Measurements from ENCODE around the gene SPON2. TPM values are rescaled to one million over a fixed set of nuclear protein-coding genes. Genes with fewer than 3 reads are reported as not detected.
A peak's percentile ranks its signal among the peaks of the same experiment; 100 is the strongest.

SPON2 gene
- 0.26 and 0.76 TPM in 2 replicates for total RNA-seq

DNA sequence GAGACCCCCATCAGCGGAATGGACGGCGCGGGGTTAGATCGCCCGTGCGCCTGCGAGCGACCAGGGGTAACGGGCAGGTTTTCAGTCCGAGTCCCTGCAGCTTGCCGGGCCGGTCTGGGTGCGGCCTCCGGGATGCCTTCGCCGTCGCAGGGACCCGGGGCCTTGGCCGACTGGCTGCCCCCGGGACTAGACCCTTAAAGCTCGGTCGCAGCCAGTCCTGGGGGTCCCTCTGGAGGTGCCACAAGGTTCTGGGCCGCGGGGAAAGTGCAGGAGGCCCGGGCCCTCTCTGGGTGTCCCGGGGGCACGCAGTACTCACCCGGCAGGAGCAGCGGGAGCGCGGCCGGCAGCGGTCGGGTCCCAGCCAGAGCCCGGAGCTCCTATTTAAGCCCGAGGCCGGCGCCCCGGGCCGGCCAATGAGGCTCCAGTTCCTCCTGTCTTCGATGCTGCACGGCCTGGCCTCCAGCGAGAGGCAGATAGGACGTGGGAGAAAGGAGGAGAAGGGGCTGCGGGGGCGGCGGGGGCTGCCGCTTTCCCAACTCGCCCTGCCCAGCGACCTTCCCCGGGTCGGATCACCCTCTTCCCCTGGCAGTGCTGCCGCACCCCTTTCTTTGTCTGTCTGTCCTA, at the start of gene SPON2:
TSS of gene SPON2 (minus strand) at position 356 of the 624 bp plus-strand sequence.
- DNase-seq (ENCODE audit: low read depth in 2 of 2), result no peak

DNA sequence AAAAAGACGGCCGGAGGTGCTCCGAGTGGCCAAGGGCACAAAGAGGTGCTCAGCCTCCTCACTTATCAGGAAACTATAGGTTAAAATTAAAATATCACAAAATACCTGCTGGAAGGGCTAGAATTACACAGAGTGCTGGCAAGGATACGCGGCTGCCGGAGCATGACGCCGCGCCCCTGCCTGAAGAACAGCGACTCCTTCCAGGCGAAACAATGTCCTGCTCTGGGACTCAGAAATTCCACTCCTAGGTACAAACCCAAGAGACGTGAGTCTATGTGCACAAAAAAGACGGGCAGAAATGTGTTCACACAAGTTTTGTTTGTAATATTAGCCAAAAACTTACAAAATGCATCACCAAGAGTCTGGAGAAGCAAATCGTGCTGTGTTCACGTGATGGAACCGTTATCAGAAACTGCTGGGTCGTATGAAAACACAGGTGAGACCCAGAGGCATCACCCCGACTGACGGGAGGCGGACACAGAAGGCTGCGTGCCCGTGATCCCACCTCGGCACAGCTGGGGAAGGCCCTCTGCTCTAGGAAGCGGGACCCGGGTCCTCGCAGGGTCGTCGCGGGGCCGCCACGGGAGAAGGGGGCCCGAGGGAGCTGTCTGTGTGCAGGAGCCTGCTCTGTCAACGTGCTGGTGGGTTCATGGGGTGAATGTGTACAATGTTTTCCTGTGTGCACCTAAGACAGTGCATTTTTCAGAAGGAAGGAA, 48.9 kb upstream of the SPON2 start:
- no peak for DNase-seq (ENCODE audit: low read depth in 2 of 2)

DNA sequence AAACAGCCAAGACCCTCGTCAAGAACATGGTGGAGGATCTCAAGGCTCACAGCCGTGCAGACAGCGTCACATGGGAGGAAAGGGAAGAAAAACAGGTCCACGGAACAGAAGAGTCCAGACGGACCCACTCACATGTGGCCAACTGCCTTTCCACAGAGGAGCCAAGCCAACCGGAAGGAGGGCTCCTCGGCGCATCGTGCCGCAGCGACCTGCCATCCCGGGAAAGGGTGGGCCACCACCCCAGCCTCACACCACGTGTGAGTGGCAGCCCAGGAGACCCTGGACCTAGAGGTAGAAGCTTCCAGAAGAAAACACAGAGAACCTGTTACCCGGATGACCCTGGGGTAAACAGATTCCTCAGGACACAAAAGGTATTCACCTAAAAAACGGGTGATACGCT, 48.2 kb upstream of the SPON2 start:
- DNase-seq (ENCODE audit: low read depth in 2 of 2), result no peak

DNA sequence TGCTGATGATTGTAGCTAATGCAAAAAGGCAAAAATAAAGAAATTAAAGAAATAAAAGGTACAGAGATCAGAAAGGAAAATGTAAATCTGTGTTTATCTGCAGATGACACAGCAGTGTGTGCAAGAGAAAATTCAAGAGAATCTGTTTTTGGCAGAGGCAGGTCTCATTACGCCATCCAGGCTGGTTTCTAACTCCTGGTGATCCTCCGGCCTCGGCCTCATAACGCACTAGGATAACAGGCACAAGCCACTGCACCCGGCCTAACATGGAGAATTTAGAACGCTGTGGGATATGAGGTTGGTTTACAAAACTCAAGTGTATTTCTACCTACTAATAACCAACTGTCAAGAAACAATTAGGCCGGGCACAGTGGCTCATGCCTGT, 47.2 kb upstream of the SPON2 start:
- DNase-seq (ENCODE audit: low read depth in 2 of 2), result no peak

DNA sequence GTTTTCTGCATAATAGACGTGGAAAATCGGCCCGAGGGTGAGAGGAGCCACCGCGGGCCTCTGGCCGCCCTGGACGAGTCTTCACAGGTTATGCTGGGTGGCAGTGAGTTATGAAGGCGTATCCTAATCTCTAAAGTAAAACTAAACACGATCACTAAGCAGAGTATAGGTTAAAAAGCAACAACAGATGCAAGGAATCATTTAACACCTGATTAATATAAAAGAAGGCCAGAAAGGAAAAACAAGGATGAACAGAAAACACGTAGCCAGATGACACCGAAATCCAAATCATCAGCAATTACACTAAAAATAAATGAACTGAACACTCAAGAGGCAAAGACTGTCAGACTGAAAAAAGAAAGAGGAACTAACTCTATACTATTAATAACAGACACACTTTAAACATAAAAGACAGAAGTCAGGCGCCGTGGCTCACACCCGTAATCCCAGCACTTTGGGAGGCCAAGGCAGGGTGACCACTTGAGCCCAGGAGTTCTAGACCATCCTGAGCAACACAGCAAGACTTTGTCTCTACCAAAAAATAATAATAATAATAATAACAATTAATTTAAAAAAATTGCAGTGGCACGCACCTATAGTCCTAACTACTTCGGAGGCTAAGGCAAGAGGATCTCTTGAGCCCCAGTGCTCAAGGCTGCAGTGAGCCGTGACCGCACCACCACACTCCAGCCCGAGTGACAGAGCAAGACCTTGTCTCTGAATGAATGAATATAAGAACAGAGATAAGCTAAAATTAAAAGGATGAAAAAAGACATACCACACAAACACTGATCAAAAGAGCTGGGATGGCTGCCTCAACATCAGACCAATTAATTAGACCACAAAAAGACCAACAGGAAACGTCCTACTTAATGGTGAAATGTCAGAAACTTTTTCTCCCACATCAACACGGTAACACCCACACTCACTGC, 46.5 kb upstream of the SPON2 start:
- DNase-seq (ENCODE audit: low read depth in 2 of 2), result no peak

DNA sequence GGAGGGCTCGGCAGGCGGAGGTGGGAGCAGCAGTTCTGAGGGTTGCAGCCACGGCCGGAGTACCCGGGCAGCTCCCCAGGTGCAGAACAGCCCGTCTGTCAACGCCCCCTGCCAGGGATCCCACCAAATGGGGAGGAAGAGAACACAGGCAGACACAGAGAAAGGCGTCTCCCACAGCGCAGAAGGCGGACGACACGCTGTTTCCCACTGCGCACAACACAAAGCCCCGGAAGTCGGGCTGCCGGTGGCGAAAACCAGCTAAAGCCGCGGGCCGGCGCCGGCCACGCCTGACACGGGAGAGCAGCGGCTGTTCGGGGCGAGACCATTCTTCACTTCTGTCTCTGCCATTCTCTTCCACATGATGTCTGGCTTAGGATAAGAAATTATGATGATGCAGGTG, 45.0 kb upstream of the SPON2 start:
- no peak for DNase-seq (ENCODE audit: low read depth in 2 of 2)

DNA sequence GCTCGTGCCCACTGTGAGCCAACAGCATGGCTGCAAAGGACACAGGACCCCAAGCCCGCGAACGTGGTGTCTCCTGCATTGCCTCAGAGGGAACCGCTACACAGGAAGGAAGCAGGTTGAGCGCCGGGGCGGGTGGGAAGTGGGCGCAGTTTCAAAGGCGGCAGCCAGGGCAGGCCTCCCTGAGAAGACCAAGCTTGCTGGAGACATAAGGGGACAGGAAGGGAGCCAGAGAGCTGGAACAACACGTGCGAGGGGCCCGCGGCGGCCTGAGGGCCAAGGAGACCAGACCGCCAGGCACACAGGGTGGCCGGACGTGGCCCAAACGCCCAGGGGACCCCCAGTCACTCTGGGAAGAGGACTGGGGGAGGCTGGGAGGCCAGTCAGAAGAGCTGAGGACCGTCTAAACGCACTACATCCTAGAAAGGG, 44.5 kb upstream of the SPON2 start:
- DNase-seq (ENCODE audit: low read depth in 2 of 2), result peak in 1 of 2 donors; percentile 50

DNA sequence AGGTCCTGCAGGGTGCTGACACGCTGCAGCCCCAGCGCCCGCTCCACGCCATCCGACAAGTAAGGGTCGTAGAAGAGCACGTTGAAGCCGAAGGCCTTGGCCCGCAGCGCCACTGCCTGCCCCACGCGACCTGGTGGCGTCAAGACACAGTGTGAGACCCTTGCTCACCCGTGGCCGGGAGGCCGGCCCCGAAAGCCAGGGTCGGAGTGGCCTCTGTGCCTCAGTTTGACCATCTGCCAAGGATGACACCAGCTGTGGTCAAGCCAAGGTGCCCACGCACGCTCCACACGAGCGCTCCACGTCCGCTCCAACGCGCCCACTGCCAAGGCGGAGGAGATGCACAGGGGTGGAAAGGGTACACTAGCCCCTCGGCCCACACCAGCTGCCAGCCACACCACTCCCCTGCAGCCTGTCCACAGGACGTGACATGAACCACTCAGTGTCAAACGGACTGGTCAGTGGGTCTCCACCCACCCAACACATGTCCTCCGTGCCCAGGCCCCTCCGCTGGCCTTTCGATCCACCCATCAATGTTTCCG, 43.8 kb upstream of the SPON2 start:
- no peak for DNase-seq (ENCODE audit: low read depth in 2 of 2)

DNA sequence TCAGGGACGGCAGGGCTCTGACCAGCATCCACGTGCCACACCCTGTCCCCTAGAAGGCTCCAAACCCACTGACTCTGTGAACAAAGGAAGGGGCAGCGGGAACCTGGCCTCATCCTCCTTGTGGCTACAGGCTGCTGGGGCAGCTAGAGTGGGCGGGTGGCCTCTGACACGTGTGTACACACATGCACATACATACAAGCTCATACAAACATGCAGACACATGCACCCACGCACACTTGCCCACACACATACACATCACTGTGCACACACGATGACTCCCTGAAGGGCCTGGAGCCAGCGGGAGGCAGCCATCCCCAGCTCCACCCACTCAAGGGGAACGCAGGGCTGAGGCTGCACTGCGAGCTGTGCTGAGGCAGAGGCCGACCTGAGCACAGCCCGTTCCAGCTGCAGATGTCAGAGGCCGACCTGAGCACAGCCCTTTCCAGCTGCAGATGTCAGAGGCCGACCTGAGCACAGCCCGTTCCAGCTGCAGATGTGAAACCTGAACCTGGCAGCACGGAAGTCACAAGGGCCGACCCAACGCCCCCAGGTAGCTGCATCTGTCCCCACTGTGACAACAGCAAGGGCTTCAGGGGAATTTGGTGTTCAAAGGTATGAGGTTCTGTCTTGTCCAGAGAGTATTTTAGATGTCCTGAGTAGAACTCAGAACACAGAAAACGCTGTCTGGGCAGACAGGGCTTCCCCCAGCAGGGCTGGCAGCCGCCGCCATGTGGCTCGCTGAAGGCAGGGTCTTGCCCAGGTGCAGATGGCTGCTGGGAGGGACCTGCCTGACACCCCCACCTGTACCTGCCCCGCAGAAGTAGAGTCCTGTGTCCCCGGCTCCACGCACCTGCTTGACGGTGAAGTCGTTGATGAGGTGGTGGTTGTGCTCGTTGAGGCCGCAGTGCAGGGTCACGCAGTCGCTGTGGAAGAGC, 43.0 kb upstream of the SPON2 start:
- DNase-seq (ENCODE audit: low read depth in 2 of 2), result no peak

DNA sequence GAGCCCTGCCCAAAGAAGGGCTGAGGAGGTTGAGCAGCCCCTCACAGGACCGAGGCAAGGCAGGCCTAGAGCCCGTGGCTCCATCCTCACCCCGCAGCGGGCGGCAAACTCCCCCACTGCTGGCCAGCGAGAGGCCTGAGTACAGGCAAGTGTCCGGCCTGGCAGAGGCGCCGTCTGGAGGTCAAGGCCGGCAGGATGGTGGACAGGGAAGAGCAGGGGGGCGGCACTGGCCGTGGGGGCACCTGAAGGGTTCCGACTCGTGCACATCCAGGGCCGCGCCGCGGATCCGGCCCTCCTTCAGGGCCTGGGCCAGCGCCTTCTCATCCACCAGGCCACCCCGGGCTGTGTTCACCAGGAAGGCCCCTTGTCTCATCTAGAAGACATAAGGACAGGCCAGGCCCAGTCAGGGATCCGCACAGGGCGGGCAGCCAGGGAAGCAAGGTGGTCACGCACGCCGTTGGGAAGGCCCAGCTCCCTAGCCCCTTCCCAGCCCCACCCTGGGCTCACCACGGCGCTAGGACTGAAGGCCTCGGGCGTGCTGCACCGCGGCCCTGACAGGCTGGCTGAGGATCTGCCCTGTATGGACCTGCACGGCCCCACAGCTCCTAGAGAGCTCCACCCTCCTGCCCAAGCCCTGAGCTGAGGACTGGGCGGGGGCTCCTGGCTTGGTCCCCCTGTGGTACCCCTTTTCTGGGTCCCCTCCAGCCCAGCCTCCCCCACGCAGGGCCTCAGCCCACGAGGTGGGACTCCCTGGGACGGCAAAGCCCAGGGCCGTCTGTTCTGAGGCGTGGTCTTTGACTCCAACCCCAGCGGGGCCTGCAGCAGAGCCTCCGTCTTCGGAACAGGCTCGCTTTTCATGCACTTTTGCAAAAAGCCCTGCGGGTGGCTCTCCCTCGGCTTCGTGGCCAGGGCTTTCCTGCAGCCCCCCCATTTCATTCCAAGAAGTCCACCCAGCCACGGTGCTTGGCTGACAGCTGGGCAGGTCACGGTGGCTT, 42.0 kb upstream of the SPON2 start:
- no peak for DNase-seq (ENCODE audit: low read depth in 2 of 2)

DNA sequence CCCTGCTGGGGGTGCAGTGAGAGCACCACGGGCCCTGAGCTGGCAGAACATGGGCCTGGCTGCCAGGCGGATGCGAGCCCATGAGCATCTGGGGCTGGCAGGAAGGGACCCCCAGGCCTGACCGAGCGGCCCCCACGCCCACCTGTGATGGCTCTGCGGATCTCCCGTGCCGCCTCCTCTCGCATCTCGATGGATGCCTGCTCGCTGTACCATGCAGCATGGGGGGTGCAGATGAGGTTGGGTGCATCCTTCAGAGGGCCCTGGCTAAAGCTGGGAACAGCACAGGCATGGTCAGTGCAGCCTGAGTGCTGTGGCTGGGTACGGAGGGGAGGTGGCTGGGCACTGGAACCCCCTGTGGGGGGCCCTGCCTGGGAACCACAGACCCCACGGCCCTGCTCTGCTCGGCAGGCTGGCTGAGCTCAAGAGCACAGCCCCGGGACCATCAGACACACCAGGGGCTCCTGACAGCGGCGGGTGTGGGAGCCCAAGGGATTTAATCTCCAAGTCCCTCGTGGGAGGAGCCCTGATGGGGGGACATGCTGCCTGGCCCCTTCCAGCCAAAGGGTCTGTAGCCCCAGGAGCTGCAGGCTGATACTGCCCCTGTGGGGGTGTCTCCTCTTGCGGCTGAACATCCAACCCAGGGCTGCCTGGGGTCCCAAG, 41.1 kb upstream of the SPON2 start:
- no peak for DNase-seq (ENCODE audit: low read depth in 2 of 2)

DNA sequence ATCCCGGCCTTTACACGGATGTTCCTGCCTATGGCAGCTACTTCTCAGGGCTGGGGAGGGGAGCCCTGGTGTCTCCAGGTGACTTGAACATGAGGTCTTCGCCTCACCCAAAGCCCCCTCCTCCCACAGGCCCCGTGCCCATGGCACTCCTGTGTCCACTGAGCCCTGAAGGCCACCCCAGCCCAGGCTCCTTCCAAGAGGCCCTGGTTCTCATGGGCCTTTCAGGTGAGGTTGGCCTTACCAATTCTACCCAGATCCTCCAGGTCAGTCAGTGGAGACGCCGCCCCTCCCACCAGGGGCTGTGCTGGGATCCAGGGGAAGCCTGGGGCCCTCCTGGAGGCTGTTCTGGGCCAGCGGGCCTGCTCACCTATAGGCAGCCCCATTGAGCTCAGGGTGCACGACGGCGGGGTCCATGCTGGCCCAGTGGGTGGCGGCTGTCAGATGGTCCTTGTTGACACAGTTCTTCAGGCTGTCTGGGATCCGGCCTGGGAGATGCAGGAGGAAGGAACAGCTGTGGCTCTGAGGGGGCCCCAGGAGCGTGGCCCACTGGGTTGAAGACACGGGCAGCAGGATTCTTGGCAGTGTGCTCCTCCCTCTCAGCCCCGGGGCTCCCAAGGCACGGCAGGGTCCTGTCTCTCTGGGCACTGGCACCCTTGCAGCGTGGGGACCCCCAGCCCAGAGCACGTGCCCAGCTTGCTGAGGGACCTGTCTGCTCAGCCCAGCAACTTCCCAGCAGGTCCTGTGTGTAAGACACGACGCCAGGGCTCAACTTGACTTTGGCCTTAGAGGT, 40.4 kb upstream of the SPON2 start:
- DNase-seq (ENCODE audit: low read depth in 2 of 2), result no peak

DNA sequence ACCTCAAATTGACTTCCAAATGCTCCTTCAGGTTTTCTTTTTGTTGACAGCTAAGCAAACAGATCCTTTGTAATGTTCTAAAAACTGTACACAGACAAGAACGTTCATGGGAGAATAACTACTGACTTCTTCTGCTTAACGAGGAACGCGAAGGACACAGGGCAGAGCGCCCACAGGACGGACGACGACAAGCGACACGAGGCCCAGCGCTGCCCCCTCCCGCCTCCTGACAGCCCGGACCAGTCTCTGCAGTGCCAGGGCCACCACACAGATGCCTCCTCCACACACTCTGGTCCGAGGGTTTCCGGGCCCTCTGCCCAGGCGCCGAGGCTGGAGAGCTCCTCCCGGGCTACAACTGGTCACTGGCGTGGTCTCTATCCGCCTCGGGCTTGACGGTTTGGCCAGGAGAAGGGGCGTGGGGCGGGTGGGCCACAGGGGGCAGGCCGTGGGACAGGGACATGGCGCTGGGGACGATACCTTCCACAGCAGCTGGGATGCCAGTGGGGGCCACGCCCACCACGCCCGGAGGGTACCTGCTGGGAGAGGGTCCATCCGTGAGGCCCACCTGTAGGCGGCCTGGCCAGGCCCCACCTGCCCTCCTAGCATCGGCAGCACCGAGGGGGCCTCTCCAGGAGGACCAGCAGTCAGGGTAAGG, 39.6 kb upstream of the SPON2 start:
- DNase-seq (ENCODE audit: low read depth in 2 of 2), result no peak

DNA sequence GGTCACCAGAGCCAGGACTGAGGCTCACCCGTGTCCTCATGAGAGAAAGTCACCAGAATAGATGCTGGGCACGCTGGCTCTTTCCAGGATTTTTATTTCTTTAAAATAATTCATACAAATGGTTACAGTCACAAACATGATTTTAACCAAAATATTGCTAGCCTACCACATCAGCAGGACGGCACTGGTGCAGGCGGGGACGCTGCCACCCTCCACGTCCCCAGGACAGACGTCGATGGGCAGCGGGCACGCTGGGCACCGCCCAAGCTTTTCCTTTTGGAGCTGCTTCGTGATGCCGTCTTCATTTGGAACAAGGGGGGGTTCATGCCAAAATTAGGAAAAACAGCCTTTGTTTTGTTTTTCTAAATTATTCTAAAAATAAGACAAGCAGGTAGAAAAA, 39.0 kb upstream of the SPON2 start:
- no peak for DNase-seq (ENCODE audit: low read depth in 2 of 2)

DNA sequence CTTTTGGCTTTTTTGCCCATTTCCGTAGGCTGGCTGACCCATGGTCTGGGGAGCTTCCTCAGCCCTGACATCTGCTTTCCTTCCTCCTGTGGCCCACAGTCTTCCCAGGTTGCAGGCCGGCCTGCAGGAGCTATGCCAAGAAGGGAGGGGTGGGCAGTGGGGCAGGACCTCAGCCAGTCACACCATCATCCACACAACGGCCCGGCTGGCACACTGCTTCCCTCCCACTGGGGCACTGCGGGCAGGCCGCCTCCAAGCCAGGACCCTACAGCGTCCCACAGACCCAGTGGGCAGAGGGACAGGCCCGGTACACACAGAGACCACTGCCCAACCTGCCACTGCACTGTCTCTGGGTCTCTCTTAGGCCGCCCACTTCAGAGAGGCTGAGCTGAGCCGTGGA, 38.6 kb upstream of the SPON2 start:
- DNase-seq (ENCODE audit: low read depth in 2 of 2), result no peak

DNA sequence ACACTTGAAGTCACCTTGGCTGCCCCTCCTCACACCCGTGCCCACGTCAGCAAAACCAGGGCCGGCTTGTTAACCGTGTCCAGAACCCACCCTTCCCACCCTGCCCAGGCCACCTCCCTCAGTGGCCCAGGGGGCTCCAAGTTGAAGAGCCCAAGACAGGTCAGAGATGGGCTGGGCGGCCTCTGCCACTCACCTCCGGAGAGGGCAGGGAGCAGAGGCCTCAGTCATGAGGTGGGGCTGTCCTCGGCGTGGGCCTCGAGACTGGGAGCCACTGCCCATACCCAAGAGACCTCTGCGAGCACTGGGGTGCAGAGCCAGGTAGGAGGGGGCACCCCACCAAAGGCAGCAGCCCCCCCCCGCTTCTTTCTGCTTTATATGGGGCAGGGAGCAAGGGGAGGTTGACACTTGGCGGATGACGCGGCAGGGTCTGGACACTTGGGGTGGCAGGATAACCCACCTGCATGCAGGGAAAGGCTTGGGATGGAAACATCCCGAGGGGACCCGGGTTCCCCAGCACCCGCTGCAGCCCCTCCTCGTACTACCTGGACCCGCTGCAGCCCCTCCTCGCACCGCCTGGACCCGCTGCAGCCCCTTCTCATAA, 38.0 kb upstream of the SPON2 start:
- no peak for DNase-seq (ENCODE audit: low read depth in 2 of 2)

DNA sequence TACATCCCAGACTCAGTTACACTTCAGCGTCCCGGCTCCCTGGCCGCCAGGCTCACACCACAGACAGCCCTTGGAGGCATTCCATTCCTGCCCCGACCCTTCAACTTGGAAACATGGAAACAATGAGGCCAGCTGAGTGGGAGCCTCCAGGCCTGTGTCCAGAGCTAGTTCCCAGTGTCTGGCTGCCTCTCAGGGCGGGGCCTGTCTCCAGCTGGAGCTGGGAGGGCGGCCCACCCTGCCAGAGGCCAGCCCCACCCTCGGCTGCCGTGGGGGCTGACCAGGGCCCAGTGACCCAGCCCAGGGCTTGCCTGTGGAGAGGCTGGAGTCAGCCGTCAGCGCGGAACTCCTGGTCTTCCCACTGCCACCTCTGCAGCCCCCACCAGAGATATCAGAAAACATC, 37.4 kb upstream of the SPON2 start:
- peak in 1 of 2 donors; percentile 14 for DNase-seq (ENCODE audit: low read depth in 2 of 2)

All from dermis microvascular lymphatic vessel endothelial cell (primary cell).